Measurements from ENCODE around the gene ABRACL. TPM values are rescaled to one million over a fixed set of nuclear protein-coding genes. Genes with fewer than 3 reads are reported as not detected.
"Not testable (repeated sequence)": the region's sequence is repeated elsewhere in the genome, so short reads cannot be mapped to it uniquely, and the experiment has no call there.

Gene ABRACL
- total and polyA plus RNA-seq, 11 donors: 3.2 to 26.3 (median 8.1) TPM

GRCh38 chr6:139017227-139017626, 11.3 kb upstream of the ABRACL start:
- H3K9me3 ChIP-seq: no peaks in the 10 kb centered on the region
- DNase-seq: no peak
- peak in 3 of 4 donors; percentile 34 to 67 (median 39) for ATAC-seq
- no peaks in the 10 kb centered on the region for H3K36me3 ChIP-seq
- H3K4me1 ChIP-seq: peaks cover 0 to 29% (median 13%) of the 10 kb centered on the region in 12 donors
- H3K27ac ChIP-seq: peak overlapping the region in 10 of 12 donors; percentile 14 to 65 (median 42)
- H3K4me3 ChIP-seq: no peak overlapping the region
- intact Hi-C loops (cut with DNase I): no loop called here
- no peak for TF ChIP-seq POLR2A (IDR thresholded peaks at IDR 0.05)
- TF ChIP-seq CTCF (IDR thresholded peaks at IDR 0.05): no peak
- 45 to 50% (median 47%) methylated on average over 3 of the region's 3 CpGs for WGBS, 4 donors
- no peaks in the 10 kb centered on the region for H3K27me3 ChIP-seq

- WGBS, 4 donors: 95 to 99% (median 97%) methylated on average over 2 of the region's 2 CpGs
- Histone ChIP-seq H3K27ac (no peak overlapping the region), H3K4me1 (peaks cover 0 to 27% (median 13%) of the 10 kb centered on the region in 12 donors), H3K4me3 (no peak overlapping the region), H3K36me3 (no peaks in the 10 kb centered on the region), H3K27me3 (no peaks in the 10 kb centered on the region), H3K9me3 (no peaks in the 10 kb centered on the region)
- ATAC-seq (no peak), DNase-seq (no peak)
- no peak for TF ChIP-seq POLR2A (IDR thresholded peaks at IDR 0.05)
- intact Hi-C loops (cut with DNase I): no loop called here
Measured at GRCh38 chr6:139019722-139020121, 8.8 kb upstream of the ABRACL start.

- no peak for DNase-seq
- 95 to 100% (median 96%) methylated on average over 3 of the region's 3 CpGs for WGBS, 4 donors
- intact Hi-C loops (cut with DNase I): no loop called here
- H3K4me3 ChIP-seq: no peak overlapping the region
- H3K9me3 ChIP-seq: no peaks in the 10 kb centered on the region
- H3K36me3 ChIP-seq: no peaks in the 10 kb centered on the region
- no peak for ATAC-seq
- no peaks in the 10 kb centered on the region for H3K27me3 ChIP-seq
- H3K4me1 ChIP-seq: peaks cover 0 to 24% (median 11%) of the 10 kb centered on the region in 12 donors
- H3K27ac ChIP-seq: no peak overlapping the region
- TF ChIP-seq CTCF (IDR thresholded peaks at IDR 0.05) (no peak), POLR2A (IDR thresholded peaks at IDR 0.05) (no peak)
Measured at GRCh38 chr6:139020689-139021088, 7.9 kb upstream of the ABRACL start.

- H3K36me3 ChIP-seq, H3K9me3 ChIP-seq, H3K27me3 ChIP-seq, ATAC-seq, DNase-seq, H3K4me3 ChIP-seq, H3K27ac ChIP-seq: not testable (repeated sequence)
- H3K4me1 ChIP-seq: peaks cover 0 to 27% (median 10%) of the 10 kb centered on the region in 12 donors
- intact Hi-C loops (cut with DNase I): loop anchor here in 1 of 10 donors (5.0 kb wide), 1 partner anchor 82 kb away; no protein-coding TSS in a partner anchor
- 92 to 95% (median 94%) methylated on average over 3 of the region's 3 CpGs for WGBS, 4 donors
Measured at GRCh38 chr6:139025416-139025815, 3.1 kb upstream of the ABRACL start.

- H3K9me3 ChIP-seq: no peaks in the 10 kb centered on the region
- peak overlapping the region; percentile 68 to 98 (median 93) for H3K4me3 ChIP-seq
- intact Hi-C loops (cut with DNase I): loop anchor here in 1 of 10 donors (5.0 kb wide), 1 partner anchor 80 kb away; no protein-coding TSS in a partner anchor
- peak overlapping the region in 5 of 12 donors; percentile 84 to 97 (median 91) for H3K27ac ChIP-seq
- 18 to 29% (median 22%) methylated on average over 10 of the region's 10 CpGs for WGBS, 4 donors
- no peaks in the 10 kb centered on the region for H3K36me3 ChIP-seq
- H3K27me3 ChIP-seq: no peaks in the 10 kb centered on the region
- H3K4me1 ChIP-seq: peaks cover 0 to 40% (median 10%) of the 10 kb centered on the region in 12 donors
- TF ChIP-seq CTCF (IDR thresholded peaks at IDR 0.05): no peak
- no peak for TF ChIP-seq POLR2A (IDR thresholded peaks at IDR 0.05)
- DNase-seq (no peak), ATAC-seq (peak in 3 of 4 donors; percentile 14 to 23 (median 21))
Measured at GRCh38 chr6:139027620-139028182, 844 bp upstream of the ABRACL start.
